GM18511 (cell line): ENCODE results near the gene CAB39L.
"Not testable (repeated sequence)": the region's sequence is repeated elsewhere in the genome, so short reads cannot be mapped to it uniquely, and the experiment has no call there.

ENCODE experiments used
- ATAC-seq: cut with Tn5 transposase; IDR thresholded peaks from one replicate; pipeline ENCODE4 v1.9.1; 2021; ENCODE audit warnings: mild to moderate bottlenecking, moderate library complexity; ENCODE audit not compliant: unreplicated experiment

CAB39L gene

DNA sequence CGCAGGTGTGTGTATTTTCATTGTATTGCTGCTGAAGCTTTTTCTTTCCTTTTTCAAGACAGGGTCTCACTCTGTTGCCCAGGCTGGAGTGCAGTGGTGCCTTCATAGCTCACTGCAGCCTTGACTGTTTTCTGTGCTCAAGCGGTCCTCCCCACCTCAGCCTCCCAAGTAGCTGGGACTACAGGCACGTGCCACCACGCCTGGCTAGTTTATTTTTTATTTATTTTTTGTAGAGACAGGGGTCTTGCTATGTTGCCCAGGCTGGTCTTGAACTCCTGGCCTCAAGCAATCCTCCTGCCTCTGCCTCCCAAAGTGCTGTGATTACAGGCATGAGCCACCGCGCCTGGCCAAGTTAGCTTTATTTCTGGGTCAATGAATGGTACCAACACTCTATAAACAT lies 149.1 kb downstream of the CAB39L start:
- ATAC-seq: not testable (repeated sequence)

DNA sequence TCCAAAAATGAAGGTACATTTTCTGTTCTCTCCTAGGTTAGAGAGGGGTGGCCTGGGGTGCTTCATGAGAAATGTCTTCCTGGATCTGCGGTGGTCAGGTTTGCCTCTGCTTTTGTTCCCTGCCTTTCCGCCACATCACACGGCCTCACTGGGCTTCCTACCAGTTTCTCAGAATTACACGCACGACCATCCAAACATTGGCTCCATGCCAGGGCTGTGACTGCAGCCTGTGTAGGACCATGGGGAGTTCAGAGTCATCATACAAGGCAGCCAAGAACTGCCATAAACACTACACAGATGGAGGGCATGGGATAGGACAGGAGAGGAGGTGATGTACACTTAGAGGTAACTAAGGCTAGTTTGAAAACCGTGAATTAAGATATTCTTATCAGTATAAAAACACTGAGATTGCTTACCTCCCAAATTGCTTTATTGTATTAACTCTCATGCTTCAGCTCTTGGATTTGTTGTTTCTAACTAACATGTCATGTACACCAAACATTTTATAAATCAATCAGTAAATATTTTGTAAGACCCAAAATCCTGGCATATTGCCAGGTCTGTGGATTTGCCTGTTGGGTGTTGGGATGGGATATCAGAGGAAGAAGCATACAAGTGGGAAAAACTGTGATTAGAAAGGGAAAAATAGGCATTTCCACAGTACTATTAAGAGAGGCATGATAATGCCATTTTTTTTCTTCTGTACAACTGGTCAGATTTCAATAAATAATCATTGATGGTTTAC lies 150.9 kb downstream of the CAB39L start:
- no peak for ATAC-seq

DNA sequence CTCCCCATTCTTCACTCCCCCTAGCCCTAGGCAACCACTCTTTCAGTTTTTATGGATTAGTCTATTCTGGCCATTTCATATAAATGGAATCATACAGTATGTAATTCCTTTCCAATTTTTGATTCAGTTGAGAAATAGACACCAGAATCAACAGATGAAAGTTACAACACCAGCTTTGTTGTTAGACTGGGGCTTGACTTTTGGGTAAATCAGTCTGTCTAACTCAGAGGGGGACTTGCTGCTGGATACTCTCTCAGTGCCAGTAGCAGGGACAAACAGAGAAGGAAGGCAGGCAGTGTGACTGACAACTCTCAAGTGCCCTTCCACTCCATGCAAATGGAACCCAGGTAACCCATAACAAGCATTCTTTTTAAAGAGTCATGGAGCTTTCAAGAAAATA lies 155.4 kb downstream of the CAB39L start:
- no peak for ATAC-seq

GRCh38 chr13:49287995-49288394 lies 155.9 kb downstream of the CAB39L start:
- no peak for ATAC-seq

- ATAC-seq: no peak
Measured at GRCh38 chr13:49279885-49280284, 164.0 kb downstream of the CAB39L start.

- no peak for ATAC-seq
Measured at GRCh38 chr13:49279112-49279511, 164.8 kb downstream of the CAB39L start.

DNA sequence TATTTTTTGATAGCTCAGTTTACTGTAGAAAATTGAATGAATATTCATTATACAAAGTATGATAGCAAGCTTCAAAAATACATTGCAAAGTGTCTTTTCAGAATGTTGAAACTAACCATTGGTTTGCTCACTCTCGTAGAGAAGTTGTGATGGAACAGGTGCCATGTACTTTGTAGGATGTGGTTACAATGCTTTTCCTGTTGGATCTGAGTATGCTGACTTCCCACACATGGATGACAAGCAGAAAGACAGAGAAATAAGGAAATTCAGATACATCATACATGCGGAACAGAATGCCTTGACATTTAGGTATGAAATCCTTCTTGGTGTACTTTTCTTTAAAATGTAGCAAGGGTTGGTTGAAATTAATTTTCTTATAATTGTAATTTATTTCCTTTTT lies 165.7 kb downstream of the CAB39L start:
- no peak for ATAC-seq

DNA sequence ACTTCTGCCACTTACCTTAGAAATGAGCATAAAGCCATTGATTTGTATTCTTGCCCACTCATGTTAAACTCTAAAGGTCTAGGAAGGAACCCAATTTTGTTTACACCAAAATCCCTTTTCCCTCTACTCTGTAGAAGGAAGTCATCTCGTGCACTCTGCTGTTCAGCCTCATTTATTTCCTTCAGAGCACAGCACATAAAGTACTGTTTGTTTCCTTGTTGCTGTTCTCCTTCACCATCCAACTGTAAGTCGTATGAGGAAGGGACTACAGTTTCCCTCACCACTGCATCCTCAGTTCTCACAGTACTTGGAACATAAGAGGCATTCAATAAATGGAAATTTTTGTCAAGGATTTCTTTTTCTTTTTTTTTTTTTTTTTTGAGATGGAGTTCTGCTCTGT lies 171.6 kb downstream of the CAB39L start:
- no peak for ATAC-seq

DNA sequence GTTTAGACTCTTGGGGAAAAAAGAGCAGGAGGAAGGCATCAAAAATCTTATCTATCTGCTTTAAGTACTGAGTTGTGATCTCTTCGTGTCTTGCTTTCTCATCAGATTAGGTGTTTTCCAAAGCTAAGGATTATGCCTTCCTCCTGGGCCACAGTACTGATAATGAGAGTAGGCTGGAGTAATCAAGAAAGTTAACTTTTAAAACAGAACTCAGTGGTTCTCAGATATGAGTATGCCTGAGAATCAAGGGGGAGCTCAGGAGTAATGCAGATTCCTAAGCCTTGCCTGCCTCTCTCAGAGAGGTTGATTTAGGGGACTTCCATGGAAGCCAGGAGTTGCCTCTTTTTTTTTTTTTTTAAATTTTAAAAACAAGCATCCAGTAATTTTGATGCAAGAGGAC lies 172.6 kb downstream of the CAB39L start:
- ATAC-seq: no peak

GRCh38 chr13:49265822-49266221 lies 178.0 kb downstream of the CAB39L start:
- ATAC-seq: no peak

GRCh38 chr13:49262634-49263033 lies 181.2 kb downstream of the CAB39L start:
- no peak for ATAC-seq

GRCh38 chr13:49259586-49259985 lies 184.3 kb downstream of the CAB39L start:
- no peak for ATAC-seq
